ENCODE data around the gene SLC25A13.

DNA sequence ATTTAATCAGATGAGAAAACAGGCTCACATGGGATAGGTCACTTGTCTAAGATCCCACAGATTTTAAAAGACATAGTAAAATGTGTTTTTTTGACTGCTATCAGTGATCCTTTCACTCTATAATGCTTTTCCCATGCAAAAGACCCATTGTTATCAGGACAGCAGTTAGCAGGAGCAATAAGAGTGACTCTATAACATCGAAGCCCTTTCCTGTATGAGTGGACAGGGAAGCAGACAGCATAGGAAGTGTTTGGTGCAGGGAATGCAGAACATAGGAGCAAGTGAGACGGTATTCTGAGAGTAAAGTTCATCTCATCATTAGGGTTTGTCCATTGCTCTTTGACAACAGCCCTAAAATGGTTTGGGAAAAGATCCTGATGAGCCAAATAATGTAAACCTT, 68.5 kb downstream of the SLC25A13 start:
- no peak for TF ChIP-seq CBX1 (IDR thresholded peaks at IDR 0.05; ENCODE audit: low read depth)
- no peak for TF ChIP-seq POLR2AphosphoS5 (IDR thresholded peaks at IDR 0.05; ENCODE audit: control insufficient read depth, insufficient read depth, low read depth, low read length)
- TF ChIP-seq, protein P1, sequence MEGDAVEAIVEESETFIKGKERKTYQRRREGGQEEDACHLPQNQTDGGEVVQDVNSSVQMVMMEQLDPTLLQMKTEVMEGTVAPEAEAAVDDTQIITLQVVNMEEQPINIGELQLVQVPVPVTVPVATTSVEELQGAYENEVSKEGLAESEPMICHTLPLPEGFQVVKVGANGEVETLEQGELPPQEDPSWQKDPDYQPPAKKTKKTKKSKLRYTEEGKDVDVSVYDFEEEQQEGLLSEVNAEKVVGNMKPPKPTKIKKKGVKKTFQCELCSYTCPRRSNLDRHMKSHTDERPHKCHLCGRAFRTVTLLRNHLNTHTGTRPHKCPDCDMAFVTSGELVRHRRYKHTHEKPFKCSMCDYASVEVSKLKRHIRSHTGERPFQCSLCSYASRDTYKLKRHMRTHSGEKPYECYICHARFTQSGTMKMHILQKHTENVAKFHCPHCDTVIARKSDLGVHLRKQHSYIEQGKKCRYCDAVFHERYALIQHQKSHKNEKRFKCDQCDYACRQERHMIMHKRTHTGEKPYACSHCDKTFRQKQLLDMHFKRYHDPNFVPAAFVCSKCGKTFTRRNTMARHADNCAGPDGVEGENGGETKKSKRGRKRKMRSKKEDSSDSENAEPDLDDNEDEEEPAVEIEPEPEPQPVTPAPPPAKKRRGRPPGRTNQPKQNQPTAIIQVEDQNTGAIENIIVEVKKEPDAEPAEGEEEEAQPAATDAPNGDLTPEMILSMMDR (IDR thresholded peaks at IDR 0.05 in 2 of 3, conservative IDR thresholded peaks at IDR 0.05 in 1 of 3; ENCODE audit: insufficient read depth in 2 of 3, low read depth in 1 of 3, low read length in 3 of 3): no peak
- TF ChIP-seq KDM5B (IDR thresholded peaks at IDR 0.05; ENCODE audit: insufficient replicate concordance, low read depth, low read length): no peak
- TF ChIP-seq BCOR (IDR thresholded peaks at IDR 0.05): no peak
- no peak for TF ChIP-seq ZNF384 (IDR thresholded peaks at IDR 0.05; ENCODE audit: low read depth, low read length)
- TF ChIP-seq EP400 (IDR thresholded peaks at IDR 0.05): no peak
- no peak for TF ChIP-seq ZBTB17 (CRISPR knock-in tag; IDR thresholded peaks at IDR 0.05)
- no peak for TF ChIP-seq BRCA1 (IDR thresholded peaks at IDR 0.05)
- TF ChIP-seq BRCA1 (CRISPR knock-in tag; IDR thresholded peaks at IDR 0.05): no peak
- no peak for TF ChIP-seq FUS (optimal IDR thresholded peaks at IDR 0.05; ENCODE audit: low read depth, low read length)
- TF ChIP-seq NR1H2 (CRISPR knock-in tag; IDR thresholded peaks at IDR 0.05): no peak
- TF ChIP-seq JUN (IDR thresholded peaks at IDR 0.05; ENCODE audit: borderline replicate concordance, low read depth, low read length): no peak
- no peak for TF ChIP-seq JUN (CRISPR knock-in tag; IDR thresholded peaks at IDR 0.05; ENCODE audit: borderline replicate concordance)

Measured in K562 (cell line).